ENCODE results near the gene ETNPPL. TPM values are rescaled to one million over a fixed set of nuclear protein-coding genes. Genes with fewer than 3 reads are reported as not detected.

The ETNPPL gene
- total RNA-seq, 1 donor from 2014 or later: 2.9 TPM

DNA sequence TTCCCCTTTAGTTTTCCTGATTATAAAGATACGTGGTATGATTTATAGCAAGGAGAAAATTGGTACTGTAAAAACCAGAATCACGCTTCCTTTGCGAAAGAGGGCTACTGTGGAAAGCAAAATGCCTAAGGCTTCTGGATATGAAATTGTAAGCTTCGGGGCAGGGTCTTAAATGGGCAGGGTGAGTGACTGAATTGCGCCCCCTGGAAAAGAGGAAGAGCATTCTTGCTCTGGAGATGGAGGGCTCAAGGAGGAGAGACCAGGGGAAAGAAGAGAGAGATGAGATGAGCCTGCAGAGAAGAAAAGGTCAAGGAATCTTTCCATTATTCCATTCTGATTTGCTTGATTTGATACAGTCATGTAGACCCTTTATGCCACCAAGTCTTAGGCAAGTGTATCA lies 13.1 kb upstream of the ETNPPL start:
- Mint-ChIP-seq H3K9me3 (peaks cover 5% of the 10 kb centered on the region), H3K27ac (no peak overlapping the region), H3K36me3 (no peaks in the 10 kb centered on the region), H3K4me1 (ENCODE audit: unreplicated experiment) (peaks cover 4% of the 10 kb centered on the region), H3K27me3 (peaks cover 3% of the 10 kb centered on the region), H3K4me3 (no peak overlapping the region)
- no peak for DNase-seq (ENCODE audit: extremely low spot score, unreplicated experiment)
- TF ChIP-seq CTCF (conservative IDR thresholded peaks at IDR 0.05): no peak

GRCh38 chr4:108774809-108775530 lies 12.1 kb upstream of the ETNPPL start:
- Mint-ChIP-seq H3K9me3 (peaks cover 5% of the 10 kb centered on the region), H3K36me3 (no peaks in the 10 kb centered on the region), H3K4me3 (no peak overlapping the region), H3K27ac (no peak overlapping the region), H3K27me3 (peaks cover 3% of the 10 kb centered on the region), H3K4me1 (ENCODE audit: unreplicated experiment) (peaks cover 4% of the 10 kb centered on the region)
- TF ChIP-seq CTCF (conservative IDR thresholded peaks at IDR 0.05): no peak
- DNase-seq (ENCODE audit: extremely low spot score, unreplicated experiment): no peak

- H3K27me3 Mint-ChIP-seq: peaks cover 2% of the 10 kb centered on the region
- H3K4me3 Mint-ChIP-seq: no peak overlapping the region
- DNase-seq (ENCODE audit: extremely low spot score, unreplicated experiment): no peak
- no peaks in the 10 kb centered on the region for H3K36me3 Mint-ChIP-seq
- no peak for TF ChIP-seq CTCF (conservative IDR thresholded peaks at IDR 0.05)
- peaks cover 3% of the 10 kb centered on the region for H3K9me3 Mint-ChIP-seq
- no peak overlapping the region for H3K27ac Mint-ChIP-seq
- H3K4me1 Mint-ChIP-seq (ENCODE audit: unreplicated experiment): peaks cover 2% of the 10 kb centered on the region
These were observed 9.5 kb upstream of the ETNPPL start for GRCh38 chr4:108772402-108772801.

- peaks cover 4% of the 10 kb centered on the region for H3K4me1 Mint-ChIP-seq (ENCODE audit: unreplicated experiment)
- no peak overlapping the region for H3K27ac Mint-ChIP-seq
- no peak overlapping the region for H3K4me3 Mint-ChIP-seq
- H3K27me3 Mint-ChIP-seq: peaks cover 27% of the 10 kb centered on the region
- no peaks in the 10 kb centered on the region for H3K36me3 Mint-ChIP-seq
- no peak for TF ChIP-seq CTCF (conservative IDR thresholded peaks at IDR 0.05)
- no peaks in the 10 kb centered on the region for H3K9me3 Mint-ChIP-seq
- DNase-seq (ENCODE audit: extremely low spot score, unreplicated experiment): no peak
These were observed 3.2 kb upstream of the ETNPPL start for GRCh38 chr4:108766058-108766457.

DNA sequence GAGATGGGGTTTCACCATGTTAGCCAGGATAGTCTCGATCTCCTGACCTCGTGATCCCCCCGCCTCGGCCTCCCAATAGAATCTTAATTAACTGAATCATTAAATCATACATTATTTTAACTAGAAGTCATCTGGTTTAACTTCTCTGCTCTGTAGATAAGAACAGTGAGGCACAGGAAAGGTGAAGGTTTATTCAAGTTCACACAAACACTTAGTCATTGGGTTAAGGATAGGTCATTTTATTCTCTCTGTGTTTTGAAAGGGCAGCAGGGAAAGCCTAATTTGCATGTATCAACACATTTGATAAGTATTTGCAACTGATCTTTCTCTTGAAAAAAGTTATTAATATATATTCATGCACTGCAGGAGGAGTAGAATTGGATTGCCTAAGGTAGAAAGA lies 1.1 kb upstream of the ETNPPL start:
- peaks cover 41% of the 10 kb centered on the region for H3K27me3 Mint-ChIP-seq
- H3K4me1 Mint-ChIP-seq (ENCODE audit: unreplicated experiment): peaks cover 4% of the 10 kb centered on the region
- no peak for TF ChIP-seq CTCF (conservative IDR thresholded peaks at IDR 0.05)
- no peaks in the 10 kb centered on the region for H3K36me3 Mint-ChIP-seq
- no peaks in the 10 kb centered on the region for H3K9me3 Mint-ChIP-seq
- DNase-seq (ENCODE audit: extremely low spot score, unreplicated experiment): no peak
- H3K27ac Mint-ChIP-seq: no peak overlapping the region
- H3K4me3 Mint-ChIP-seq: no peak overlapping the region
